HG03460 (cell line): Measurements from ENCODE around the gene SESTD1.
A peak's percentile ranks its signal among the peaks of the same experiment; 100 is the strongest.
"Not testable (repeated sequence)": the region's sequence is repeated elsewhere in the genome, so short reads cannot be mapped to it uniquely, and the experiment has no call there.

ENCODE experiments used
- ATAC-seq: cut with Tn5 transposase; IDR thresholded peaks from one replicate; pipeline ENCODE4 v1.9.1; 2021; ENCODE audit not compliant: unreplicated experiment

SESTD1 gene

DNA sequence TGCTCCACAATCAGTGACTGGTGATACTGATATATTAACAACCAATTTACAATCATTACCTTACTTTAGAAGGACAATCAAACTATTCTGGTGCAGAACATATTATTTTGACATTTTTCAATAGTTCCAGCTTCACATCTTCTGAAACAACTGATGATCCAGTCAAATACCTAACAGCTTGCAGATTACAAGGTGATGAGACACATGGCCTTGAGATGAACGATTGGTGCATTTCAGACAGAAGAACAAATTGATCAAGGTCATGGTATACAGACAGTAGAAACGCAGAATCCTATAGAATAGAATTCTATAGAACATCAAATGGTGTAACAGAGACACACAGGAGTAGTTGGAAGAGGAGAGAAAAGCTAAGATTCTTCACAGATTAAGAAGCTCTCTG, 24.8 kb downstream of the SESTD1 start:
- ATAC-seq: no peak

DNA sequence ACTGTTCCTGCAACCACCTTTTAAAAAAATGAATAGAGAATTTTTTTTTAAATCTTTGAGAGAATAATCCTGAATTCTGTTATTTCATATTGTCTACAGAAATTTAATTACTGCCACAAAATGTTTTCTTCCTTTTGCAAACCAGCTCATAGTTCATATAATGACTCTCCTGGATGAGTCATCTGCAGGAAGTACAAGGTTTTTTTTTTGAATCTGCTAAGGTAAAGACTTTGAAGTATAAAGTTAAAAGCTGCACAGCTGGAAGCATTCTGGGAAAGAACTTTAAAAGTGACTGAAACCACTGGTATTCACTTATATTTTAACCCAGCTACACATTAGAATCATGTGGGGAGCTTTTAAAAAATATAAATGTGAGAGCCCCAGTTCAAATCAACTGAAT, 25.4 kb downstream of the SESTD1 start:
- ATAC-seq: peak; percentile 74

DNA sequence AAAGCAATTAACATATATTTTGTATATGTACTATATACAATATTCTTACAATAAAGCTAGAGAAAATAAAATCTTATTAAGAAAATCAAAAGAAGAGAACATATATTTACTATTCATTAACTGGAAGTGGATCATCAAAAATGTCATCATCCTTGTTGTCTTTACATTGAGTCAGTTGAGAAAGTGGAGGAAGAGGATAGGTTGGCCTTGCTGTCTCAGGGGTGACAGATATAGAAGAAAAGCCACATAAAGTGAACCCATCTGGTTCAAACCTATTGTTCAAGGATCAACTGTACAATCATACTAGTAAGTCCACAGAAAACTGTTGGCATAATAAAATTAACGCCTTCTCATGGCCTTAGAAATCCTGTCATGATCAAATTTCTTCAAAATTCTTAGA, 26.6 kb downstream of the SESTD1 start:
- ATAC-seq: no peak

DNA sequence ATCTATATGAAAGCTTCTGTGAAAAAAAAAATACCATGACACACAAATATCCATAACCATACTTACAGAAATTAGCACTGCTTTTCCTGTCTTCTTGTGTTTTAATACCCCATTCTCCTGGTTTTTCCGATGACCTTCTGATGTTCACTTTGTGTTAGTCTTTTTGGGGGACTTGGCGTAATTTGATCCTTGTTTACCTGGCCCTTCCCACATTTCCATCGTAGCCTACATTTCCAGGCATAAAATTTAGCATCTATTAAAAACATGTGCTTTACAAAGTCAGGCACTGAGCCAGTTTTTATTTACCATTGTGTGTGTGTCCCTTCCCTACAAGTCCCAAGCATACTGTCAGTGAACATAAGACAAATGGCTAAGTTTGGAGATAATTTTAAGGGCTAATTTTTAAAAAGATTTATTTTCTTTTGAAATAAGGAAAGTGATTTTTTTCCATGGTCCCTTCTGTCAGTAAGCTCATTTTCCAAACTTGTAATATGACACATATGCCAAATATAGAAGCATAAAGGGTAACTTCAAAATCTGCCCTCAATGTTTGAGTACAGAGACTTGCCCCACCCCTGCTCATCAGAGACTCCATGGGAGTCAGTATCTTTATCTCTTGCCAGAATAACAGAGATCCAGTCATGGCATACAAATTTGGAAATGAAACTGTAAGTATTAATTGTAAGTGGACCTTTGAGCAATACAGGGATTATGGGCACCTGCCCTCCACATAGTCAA, 27.3 kb downstream of the SESTD1 start:
- no peak for ATAC-seq

DNA sequence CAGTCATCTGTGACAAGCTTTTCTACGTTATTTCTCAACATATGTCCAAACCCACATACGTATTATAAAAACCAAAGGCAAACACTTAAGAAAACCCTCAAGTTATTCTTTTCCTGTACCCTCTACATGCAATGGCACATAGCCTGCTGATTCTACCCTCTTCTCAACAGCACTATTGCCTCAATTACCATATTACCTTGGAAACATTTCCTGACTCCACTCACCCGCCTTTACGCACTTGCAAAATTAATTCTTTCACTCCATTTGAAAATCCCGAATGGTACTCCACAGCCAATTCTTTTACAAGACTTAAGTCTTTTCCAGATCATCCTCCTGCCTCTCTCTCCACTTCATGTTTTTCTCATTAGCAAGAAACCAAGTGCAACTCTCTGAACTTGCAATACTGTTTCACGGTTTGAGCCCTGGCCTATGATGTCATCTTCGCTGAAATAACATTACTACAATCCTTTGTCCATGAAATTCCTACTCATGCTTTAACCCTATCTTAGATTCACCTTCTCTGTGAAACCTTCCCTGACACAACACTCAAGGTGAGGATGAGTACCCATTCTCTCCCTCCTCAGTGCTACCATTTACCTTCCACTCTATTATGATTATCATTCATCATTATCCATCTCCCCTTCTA, 29.0 kb downstream of the SESTD1 start:
- no peak for ATAC-seq

DNA sequence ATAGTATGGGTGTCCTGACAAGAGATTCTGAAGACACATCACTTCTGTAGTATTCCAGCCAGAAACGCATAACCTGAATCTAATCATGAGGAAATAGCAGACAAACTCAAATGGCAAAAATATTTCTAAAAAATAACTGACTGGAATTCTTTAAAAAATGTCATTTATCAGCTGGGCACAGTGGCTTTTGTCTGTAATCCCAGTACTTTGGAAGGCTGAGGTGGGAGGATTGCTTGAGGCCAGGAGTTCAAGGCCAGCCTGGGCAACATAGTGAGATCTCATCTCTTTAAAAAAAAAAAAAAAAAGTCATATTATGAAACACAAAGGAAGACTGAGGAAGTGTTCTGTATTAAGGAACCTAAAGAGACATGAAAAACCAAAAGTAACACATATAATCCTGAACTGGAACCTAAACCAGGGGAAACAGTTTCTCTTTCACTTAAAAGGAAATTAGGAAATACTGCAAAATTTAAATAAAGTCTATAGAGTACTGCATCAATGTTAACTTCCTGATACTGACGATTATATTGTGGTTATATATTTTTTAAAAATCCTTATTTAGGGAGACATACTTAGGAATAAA, 29.9 kb downstream of the SESTD1 start:
- ATAC-seq: no peak

DNA sequence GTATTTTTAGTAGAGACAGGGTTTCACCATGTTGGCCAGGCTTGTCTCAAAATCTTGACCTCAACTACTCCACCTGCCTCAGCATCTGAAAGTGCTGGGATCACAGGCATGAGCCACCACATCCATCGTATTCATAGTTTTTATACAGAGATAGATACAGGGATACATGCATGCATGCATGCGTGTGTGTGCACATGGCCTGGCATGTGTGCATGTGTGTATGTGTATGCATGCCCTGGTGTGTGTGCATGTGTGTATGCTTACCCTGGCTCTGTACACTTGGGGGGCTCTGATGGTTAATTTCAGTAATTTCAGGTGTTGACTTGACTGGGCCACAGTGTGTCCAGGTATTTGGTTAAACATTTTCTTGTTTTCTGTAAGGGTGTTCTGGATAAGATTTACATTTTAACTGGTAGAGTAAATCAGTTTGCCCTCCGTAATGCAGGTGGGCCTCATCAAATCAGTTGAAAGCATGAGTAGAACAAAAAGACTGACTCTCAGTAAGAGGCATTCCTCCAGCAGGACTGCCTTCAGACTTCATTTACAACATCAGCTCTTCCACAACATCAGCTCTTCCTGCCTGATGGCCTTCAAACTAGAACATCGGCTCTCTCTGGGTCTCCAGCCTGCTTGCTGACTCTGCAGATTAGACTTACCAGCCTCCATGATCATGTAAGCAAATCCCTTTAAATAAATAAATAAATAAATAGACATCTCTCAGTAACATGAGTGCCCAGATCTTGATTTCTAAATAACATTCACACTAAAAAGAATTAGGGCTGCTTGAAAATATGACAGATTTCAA, 30.8 kb downstream of the SESTD1 start:
- ATAC-seq: no peak

DNA sequence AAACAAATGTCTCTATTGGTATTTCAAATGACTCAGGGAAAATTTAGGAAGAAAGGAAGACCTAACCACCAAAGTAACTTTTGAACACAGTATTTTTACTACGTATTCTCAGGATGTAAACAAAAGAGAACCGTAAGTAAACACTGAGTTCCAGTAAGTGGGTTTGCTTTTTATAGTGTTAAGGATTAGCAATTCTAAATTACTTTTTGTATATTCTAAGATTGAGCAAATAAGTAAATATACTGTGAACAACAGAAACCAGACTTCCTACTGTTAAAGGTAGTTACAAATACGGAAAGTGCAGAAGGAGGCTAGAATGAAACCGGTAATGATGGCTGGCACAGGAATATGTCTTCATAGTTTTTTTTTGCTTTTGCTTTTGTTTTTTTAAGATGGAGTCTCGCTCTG, 31.5 kb downstream of the SESTD1 start:
- no peak for ATAC-seq

DNA sequence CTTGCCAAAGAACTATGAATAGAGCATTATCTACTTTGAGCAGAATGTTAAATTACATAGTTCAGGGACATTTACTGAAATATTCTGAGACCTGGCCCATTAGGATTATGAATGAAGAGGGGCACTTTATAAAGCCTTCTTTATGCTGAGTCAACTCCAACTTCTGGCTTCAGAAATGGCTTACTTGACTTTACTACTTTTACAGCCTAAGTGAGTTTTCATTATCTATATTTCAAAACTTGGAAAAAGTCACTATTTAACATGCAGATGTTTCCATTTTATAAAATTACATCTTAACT, 37.7 kb downstream of the SESTD1 start:
- ATAC-seq: no peak

DNA sequence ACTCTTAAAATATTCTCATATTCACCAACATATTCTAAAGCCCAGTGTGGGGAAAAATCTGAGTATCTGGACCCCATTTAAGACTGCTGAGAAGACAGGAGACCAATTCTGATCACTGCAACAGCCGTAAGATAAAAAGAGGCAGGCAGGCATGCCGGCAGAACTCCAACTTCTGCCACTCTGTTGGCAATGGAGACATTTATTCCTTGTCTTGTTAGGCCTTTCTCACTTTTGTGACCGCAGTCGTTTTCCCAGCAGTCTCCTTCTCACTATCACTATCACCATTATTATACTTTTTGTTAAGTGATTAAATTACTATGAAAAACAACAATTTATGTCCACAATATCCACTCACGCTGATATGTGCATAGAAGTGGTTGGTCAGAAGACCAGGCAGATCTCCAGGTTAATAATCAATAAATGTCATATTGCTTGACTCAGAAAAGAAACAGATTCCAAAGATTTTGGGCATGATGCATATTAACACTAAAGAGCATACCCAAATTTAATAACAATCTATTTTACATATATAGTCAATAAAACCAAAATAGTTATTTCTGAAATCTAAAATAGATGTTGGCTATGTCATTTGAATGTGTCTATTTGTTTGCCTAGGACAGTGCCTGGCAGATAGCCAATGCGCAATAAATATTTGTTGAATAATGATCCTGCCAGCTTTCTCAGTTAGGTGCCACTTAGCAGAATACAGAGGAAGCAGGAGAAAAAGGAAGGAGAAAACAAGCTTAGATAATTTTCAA, 38.2 kb downstream of the SESTD1 start:
- no peak for ATAC-seq

DNA sequence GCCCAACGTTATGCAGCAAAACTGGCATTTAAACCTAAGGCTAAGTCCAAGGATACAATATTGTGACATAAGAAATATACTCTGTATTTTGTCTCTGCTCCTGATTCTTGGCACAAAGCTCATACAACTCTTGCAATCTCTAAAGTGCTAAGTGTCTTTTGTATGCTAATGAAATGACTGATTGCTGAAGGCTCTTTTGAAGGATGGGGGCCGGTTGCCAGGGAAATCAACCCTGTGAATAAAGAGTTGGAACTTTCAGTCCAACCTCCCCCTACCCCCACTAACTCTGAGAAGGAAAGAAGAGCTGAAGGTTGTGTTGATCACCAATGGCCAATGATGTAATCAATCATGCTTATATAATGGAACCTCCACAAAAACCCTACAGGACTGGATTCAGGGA, 40.3 kb downstream of the SESTD1 start:
- no peak for ATAC-seq

DNA sequence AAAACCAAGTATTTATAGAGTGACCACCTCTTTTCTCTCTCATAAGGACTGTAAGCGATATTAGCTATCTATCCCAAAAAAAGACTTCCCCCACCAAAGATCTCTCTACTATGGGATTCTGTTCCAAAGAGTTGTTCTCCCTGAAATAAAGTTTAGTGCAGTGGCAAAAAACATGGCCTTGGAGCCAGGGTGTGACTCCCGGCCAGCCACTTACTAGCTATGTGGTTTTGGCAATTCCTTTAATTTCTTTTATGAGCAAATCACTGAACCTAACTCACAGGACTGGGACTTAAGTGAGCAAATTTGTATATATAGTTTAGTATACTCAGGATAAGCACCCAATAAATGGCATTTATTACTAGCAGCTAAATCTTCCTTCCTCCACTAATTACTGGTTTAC, 42.6 kb downstream of the SESTD1 start:
- ATAC-seq: no peak

DNA sequence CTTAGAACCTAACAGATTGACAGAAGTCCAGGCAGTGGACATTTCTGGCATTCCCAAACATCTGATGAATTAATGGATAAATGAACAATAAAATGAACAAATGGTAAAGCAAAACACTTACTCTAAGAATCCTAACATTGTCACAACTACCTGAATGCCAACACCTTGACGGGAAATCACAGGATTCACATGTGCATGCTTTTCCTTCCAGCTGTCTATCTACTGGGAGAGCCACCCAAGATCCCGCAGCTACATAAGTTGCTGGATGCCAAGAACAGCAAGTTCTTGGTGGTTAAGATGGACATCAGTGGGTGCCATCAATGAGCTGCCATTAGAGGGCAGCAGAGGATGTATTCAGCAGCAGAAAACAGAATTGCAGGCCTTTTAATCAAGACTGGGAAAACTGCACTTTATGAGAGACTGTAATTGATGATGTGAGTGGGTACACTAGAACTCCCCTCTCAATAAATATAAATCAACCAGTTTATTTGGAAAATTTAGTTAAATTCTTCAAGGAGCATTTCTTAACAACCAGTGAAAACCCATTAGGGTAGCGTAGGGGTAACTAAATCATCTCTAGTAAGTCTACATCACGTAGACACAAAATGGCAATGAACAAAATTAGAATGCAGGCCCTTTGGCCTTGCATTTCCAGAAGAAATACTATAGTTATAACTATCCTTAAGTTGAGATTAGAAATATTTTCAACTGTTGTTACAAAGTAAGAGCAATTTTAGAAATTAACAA, 45.6 kb downstream of the SESTD1 start:
- peak; percentile 85 for ATAC-seq

DNA sequence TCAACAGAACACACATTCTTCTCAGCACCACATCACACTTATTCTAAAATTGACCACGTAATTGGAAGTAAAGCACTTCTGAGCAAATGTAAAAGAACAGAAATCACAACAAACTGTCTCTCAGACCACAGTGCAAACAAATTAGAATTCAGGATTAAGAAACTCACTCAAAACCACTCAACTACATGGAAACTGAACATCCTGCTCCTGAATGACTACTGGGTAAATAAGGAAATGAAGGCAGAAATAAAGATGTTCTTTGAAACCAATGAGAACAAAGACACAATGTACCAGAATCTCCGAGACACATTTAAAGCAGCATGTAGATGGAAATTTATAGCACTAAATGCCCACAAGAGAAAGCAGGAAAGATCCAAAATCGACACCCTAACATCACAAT, 50.0 kb downstream of the SESTD1 start:
- not testable (repeated sequence) for ATAC-seq

DNA sequence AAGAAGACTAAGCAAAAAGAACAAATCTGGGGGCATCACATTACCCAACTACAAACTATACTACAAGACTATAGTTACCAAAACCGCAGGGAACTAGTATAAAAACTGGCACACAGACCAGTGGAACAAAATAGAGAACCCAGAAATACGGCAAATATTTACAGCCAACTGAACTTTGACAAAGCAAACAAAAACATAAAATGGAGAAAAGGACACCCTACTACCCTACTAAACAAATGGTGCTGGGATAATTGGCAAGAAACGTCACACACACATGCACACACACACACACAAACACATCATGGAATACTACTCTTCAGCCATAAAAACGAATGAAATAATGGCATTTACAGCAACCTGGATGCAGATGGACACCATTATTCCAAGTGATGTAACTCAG, 53.3 kb downstream of the SESTD1 start:
- ATAC-seq: no peak

DNA sequence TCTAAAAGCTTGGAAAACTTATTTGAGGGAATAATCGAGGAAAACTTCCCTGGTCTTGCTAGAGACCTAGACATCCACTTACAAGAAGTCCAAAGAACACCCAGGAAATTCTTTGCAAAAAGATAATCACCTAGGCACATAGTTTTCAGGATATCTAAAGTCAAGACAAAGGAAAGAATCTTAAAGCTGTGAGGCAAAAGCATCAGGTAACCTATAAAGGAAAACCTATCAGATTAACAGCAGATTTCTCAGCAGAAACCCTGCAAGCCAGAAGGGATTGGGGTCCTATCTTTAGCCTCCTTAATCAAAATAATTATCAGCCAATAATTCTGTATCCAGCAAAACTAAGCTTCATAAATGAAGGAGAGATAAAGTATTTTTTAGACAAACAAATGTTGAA, 56.4 kb downstream of the SESTD1 start:
- ATAC-seq: not testable (repeated sequence)

DNA sequence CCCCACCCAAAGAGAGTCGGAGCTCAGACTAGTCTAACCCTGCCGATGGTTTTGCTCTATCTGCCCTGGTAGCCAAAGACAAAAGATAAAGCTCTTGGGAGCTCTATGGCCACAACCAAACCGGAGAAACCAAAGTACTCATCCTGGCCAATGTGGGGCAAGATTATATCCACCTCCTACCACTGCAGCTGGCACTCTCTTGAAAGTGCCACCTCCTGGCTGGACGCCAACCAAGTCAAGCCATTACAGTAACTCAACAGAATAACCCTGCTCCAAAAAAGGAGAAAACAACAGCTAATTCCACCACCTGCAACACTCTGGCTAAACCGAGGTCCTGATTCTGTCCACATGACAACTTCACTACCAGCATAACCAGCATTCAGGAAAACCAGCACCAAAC, 57.6 kb downstream of the SESTD1 start:
- no peak for ATAC-seq

DNA sequence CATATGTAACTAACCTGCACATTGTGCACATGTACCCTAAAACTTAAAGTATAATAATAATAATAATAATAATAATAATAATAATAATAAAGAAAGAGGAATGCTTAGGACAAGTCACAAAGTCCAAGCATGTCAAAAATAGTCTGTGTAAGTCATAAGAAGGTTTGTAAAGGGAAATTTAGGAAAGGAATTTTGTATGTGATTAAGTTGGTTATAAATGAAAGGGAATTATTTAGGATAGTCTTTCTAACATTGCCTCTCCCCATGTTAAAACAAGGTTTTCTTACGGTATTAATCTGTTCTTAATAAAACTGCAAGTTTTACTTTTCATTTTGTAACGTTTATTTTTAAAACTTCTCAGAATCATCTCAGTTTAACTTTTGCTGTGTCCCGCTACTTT, 62.8 kb downstream of the SESTD1 start:
- ATAC-seq: no peak

DNA sequence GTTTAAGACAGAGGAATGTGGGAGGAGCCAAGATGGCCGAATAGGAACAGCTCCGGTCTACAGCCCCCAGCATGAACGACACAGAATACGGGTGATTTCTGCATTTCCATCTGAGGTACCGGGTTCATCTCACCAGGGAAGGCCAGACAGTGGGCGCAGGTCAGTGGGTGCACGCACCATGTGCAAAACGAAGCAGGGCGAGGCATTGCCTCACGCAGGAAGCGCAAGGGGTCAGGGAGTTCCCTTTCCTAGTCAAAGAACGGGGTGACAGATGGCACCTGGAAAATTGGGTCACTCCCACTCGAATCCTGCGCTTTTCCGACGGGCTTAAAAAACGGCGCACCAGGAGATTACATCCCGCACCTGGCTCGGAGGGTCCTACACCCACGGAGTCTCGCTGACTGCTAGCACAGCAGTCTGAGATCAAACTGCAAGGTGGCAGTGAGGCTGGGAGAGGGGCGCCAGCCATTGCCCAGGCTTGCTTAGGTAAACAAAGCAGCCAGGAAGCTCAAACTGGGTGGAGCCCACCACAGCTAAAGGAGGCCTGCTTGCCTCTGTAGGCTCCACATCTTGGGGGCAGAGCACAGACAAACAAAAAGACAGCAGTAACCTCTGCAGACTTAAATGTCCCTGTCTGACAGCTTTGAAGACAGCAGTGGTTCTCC, 68.6 kb downstream of the SESTD1 start:
- ATAC-seq: not testable (repeated sequence)

DNA sequence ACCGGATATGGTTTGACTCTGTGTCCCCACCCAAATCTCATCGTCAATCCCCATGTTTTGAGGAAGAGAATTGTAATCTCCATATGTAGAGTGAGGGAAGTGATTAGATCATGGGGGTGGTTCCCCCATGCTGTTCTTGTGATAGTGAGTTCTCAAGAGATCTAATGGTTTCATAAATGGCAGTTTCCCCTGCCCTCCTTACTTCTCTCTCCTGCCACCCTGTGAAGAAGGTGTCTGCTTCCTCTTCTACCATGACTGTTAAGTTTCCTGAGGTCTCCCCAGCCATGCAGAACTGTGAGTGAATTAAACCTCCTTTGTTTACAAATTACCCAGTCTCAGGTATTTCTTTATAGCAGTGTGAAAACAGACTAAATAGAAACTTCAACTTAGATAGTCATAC, 69.5 kb downstream of the SESTD1 start:
- no peak for ATAC-seq
